Measurements from ENCODE around the gene KCTD16.

The KCTD16 gene

GRCh38 chr5:144467792-144468191 lies 297.1 kb downstream of the KCTD16 start:
- peak; percentile 20 for DNase-seq

GRCh38 chr5:144468571-144468970 lies 297.9 kb downstream of the KCTD16 start:
- no peak for DNase-seq

GRCh38 chr5:144469106-144469505 lies 298.4 kb downstream of the KCTD16 start:
- no peak for DNase-seq

GRCh38 chr5:144472221-144472620 lies 301.5 kb downstream of the KCTD16 start:
- no peak for DNase-seq

GRCh38 chr5:144473650-144474049 lies 303.0 kb downstream of the KCTD16 start:
- no peak for DNase-seq

- no peak for DNase-seq
These were observed 307.9 kb downstream of the KCTD16 start for GRCh38 chr5:144478565-144478964.

GRCh38 chr5:144481861-144482260 lies 311.2 kb downstream of the KCTD16 start:
- no peak for DNase-seq

- no peak for DNase-seq
These were observed 313.6 kb downstream of the KCTD16 start for GRCh38 chr5:144484124-144484897.

GRCh38 chr5:144485540-144485939 lies 314.9 kb downstream of the KCTD16 start:
- no peak for DNase-seq

DNA sequence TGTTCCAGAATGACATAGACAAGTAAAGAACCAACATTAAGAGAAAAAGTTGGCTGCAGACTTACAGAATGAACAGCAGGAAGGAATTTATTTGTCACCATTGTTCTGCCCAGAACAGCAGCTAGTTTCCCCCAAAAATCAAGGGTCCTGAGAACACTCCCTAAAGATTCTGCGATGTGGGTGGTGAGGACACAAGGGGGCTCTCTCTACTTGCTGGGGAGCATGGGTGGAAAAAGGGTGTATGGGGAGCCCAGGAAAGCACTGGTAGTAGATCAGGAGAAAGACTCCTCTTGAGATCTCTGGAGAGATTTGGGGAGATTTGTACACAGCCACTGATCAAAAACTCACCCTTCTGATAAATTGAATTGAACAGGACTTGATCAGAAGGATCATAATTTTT lies 316.5 kb downstream of the KCTD16 start:
- DNase-seq, result no peak

GRCh38 chr5:144487761-144488160 lies 317.1 kb downstream of the KCTD16 start:
- DNase-seq, result no peak

DNA sequence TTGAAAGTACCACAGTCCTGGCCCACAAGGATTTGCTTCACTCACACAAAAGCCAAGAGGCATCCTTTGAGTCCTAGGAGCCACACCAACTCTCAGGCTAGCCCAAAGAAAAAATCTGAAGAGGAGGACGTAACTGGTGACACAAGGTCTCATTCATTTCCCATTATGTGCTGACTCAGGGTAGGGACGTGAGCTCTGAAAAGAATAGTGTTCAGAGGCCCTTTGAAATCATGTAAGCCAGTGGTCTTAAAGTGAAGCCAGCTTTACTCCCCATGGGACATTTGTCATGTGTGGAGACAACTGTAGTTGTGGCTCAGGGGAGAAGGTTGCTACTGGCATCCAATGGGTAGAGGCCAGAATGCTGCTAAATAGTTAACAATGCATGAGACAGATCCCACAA lies 332.4 kb downstream of the KCTD16 start:
- no peak for DNase-seq

DNA sequence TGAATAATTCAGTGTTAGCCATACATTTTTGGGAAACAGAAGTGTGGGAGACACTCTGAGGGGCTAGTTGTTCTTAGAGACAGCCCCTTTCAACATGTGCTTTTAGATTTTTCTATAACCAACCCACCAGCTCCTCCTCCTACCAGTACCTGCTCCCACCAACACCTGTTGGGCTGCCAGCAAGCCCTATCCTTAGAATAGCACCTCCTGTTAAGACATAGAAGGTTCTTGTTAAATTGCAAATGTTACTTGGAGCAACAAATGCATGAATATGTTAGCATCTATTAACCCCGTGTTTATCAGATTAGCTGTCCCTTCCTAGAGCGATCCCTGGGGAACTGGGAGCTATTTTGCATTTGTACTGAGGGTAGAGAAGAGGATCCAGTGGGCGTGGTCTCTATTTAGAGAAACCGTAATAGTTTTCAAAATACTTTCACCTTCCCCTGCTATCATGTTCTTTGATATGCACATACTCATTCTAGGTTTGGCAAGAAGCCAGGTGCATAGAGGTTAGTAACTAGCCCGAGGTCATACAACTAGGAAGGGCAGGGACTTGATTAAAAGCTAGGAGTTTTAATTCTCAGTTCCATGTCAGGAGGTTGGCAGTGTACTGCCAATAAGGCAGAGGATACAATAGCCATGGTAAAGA lies 334.4 kb downstream of the KCTD16 start:
- DNase-seq, result no peak

GRCh38 chr5:144510845-144511579 lies 340.3 kb downstream of the KCTD16 start:
- no peak for DNase-seq

- DNase-seq, result no peak
These were observed 341.0 kb downstream of the KCTD16 start for GRCh38 chr5:144511580-144512072.

DNA sequence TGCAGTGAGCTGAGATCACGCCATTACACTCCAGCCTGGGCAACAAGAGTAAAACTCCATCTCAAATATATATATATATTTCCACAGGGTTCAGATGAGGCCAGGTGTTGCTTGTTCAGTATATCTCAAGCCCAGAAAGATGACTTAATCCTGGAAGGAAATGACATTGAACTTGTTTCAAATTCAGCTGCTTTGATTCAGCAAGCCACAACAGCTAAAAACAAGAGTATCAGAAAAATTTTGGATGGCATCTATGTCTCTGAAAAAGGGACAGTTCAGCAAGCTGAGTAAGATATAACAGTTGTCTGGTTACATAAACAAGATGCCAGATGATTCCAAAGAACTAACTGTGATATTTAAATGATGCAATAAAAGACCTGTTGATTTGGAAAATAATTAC lies 352.0 kb downstream of the KCTD16 start:
- DNase-seq, result no peak

GRCh38 chr5:144525000-144525399 lies 354.3 kb downstream of the KCTD16 start:
- no peak for DNase-seq

GRCh38 chr5:144531188-144531587 lies 360.5 kb downstream of the KCTD16 start:
- DNase-seq, result no peak
